HEK293 (cell line): Measurements from ENCODE around the gene DPYD.

ENCODE experiments used
- CTCF ChIA-PET: fragments of 350-600 bp; formaldehyde crosslinking; extraction: SDS; loops from one replicate; lab custom pipeline; 2021; ENCODE audit warnings: antibody characterized with exemption; lab: Yijun Ruan, JAX
- POLR2A ChIA-PET: fragments of 300-600 bp; formaldehyde crosslinking; extraction: SDS; loops from one replicate; lab custom pipeline; 2020; ENCODE audit warnings: antibody characterized with exemption, inconsistent platforms; lab: Yijun Ruan, JAX
- H3K27ac ChIP-seq: fragments of 200-500 bp; sonication (Bioruptor generic); 2 replicates; pipeline ENCODE4 v1.5.1; 2014; ENCODE audit warnings: low read depth, low read length, control low read depth, inconsistent platforms; ENCODE audit errors: extremely low read depth
- H3K36me3 ChIP-seq, 2 experiments: fragments of 200-500 bp in 1 of 2; sonication (Bioruptor generic) in 1 of 2; 1 replicate in 1 of 2; 2 replicates in 1 of 2; pipeline ENCODE4 v1.5.1; 2014 to 2017; ENCODE audit warnings: inconsistent platforms in 2 of 2, low read length in 2 of 2; ENCODE audit not compliant: control insufficient read depth in 2 of 2, insufficient read depth in 1 of 2
- H3K4me1 ChIP-seq: fragments of 200-500 bp; sonication (Bioruptor generic); 2 replicates; pipeline ENCODE4 v1.5.1; 2014; ENCODE audit warnings: mild to moderate bottlenecking, low read length, inconsistent platforms; ENCODE audit not compliant: control insufficient read depth, insufficient read depth
- H3K4me3 ChIP-seq: 2 replicates; pipeline ENCODE4 v1.5.1; 2011; ENCODE audit warnings: low read depth, mild to moderate bottlenecking, control low read depth, low read length, moderate library complexity
- H3K9me3 ChIP-seq: fragments of 200-500 bp; sonication (Bioruptor generic); 2 replicates; pipeline ENCODE4 v1.5.1; 2014; ENCODE audit warnings: low read depth, low read length, inconsistent platforms; ENCODE audit not compliant: control insufficient read depth, insufficient read depth
- KLF9 ChIP-seq: fragments of 450-650 bp; formaldehyde crosslinking; IDR thresholded peaks from 2 replicates; pipeline ENCODE4 v1.5.1; 2016; ENCODE audit warnings: missing biosample characterization, missing genetic modification characterization, low read depth
- RBAK ChIP-seq: fragments of 450-650 bp; formaldehyde crosslinking; IDR thresholded peaks from 2 replicates; pipeline ENCODE4 v1.5.1; 2016; ENCODE audit warnings: missing biosample characterization, missing genetic modification characterization
- YY2 ChIP-seq: fragments of 450-650 bp; formaldehyde crosslinking; IDR thresholded peaks from 2 replicates; pipeline ENCODE4 v1.5.1; 2016; ENCODE audit warnings: missing biosample characterization, missing genetic modification characterization
- ZBTB26 ChIP-seq: fragments of 450-650 bp; formaldehyde crosslinking; optimal IDR thresholded peaks from 2 replicates; pipeline ENCODE3; 2016; ENCODE audit warnings: missing biosample characterization, mild to moderate bottlenecking, missing genetic modification characterization
- ZBTB44 ChIP-seq: fragments of 450-650 bp; IDR thresholded peaks from 2 replicates; pipeline ENCODE4 v1.5.1; 2018; ENCODE audit warnings: missing biosample characterization, mild to moderate bottlenecking, missing genetic modification characterization
- ZBTB48 ChIP-seq: fragments of 450-650 bp; formaldehyde crosslinking; IDR thresholded peaks from 2 replicates; pipeline ENCODE4 v1.5.1; 2016; ENCODE audit warnings: missing biosample characterization, missing genetic modification characterization
- ZBTB6 ChIP-seq: fragments of 450-650 bp; formaldehyde crosslinking; IDR thresholded peaks from 2 replicates; pipeline ENCODE4 v1.5.1; 2017; ENCODE audit warnings: missing biosample characterization, missing genetic modification characterization
- ZNF10 ChIP-seq: fragments of 450-650 bp; formaldehyde crosslinking; IDR thresholded peaks from 2 replicates; pipeline ENCODE4 v1.5.1; 2017; ENCODE audit warnings: missing biosample characterization, missing genetic modification characterization
- ZNF112 ChIP-seq: fragments of 450-650 bp; formaldehyde crosslinking; IDR thresholded peaks from 2 replicates; pipeline ENCODE4 v1.5.0; 2017; ENCODE audit warnings: missing biosample characterization, missing genetic modification characterization
- ZNF148 ChIP-seq: fragments of 450-650 bp; formaldehyde crosslinking; IDR thresholded peaks from 2 replicates; pipeline ENCODE4 v1.5.0; 2017; ENCODE audit warnings: missing biosample characterization, missing genetic modification characterization, borderline replicate concordance
- ZNF157 ChIP-seq: fragments of 450-650 bp; formaldehyde crosslinking; IDR thresholded peaks from 2 replicates; pipeline ENCODE4 v1.5.1; 2016; ENCODE audit warnings: missing biosample characterization, missing genetic modification characterization
- ZNF16 ChIP-seq: fragments of 450-650 bp; formaldehyde crosslinking; IDR thresholded peaks from 2 replicates; pipeline ENCODE4 v1.5.1; 2016; ENCODE audit warnings: low read depth, missing biosample characterization, missing genetic modification characterization
- ZNF26 ChIP-seq: fragments of 450-650 bp; formaldehyde crosslinking; IDR thresholded peaks from 2 replicates; pipeline ENCODE4 v1.5.1; 2016; ENCODE audit warnings: missing biosample characterization, missing genetic modification characterization
- ZNF280D ChIP-seq: fragments of 450-650 bp; formaldehyde crosslinking; IDR thresholded peaks from 2 replicates; pipeline ENCODE4 v1.5.1; 2016; ENCODE audit warnings: missing biosample characterization, missing genetic modification characterization
- ZNF302 ChIP-seq: fragments of 450-650 bp; formaldehyde crosslinking; IDR thresholded peaks from 2 replicates; pipeline ENCODE4 v1.5.1; 2016; ENCODE audit warnings: missing biosample characterization, missing genetic modification characterization, low read depth
- ZNF433 ChIP-seq: fragments of 450-650 bp; formaldehyde crosslinking; IDR thresholded peaks from 2 replicates; pipeline ENCODE4 v1.5.1; 2016; ENCODE audit warnings: missing biosample characterization, missing genetic modification characterization, low read depth
- ZNF48 ChIP-seq: fragments of 450-650 bp; formaldehyde crosslinking; IDR thresholded peaks from 2 replicates; pipeline ENCODE4 v1.5.1; 2016; ENCODE audit warnings: missing biosample characterization, missing genetic modification characterization
- ZNF555 ChIP-seq: fragments of 450-650 bp; formaldehyde crosslinking; conservative IDR thresholded peaks from 2 replicates; pipeline ENCODE4 v1.5.1; 2017; ENCODE audit warnings: missing biosample characterization, mild to moderate bottlenecking, missing genetic modification characterization, inconsistent platforms
- ZNF658 ChIP-seq: fragments of 450-650 bp; formaldehyde crosslinking; IDR thresholded peaks from 2 replicates; pipeline ENCODE4; 2016; ENCODE audit warnings: missing biosample characterization, missing genetic modification characterization
- ZNF707 ChIP-seq: fragments of 450-650 bp; formaldehyde crosslinking; IDR thresholded peaks from 2 replicates; pipeline ENCODE4 v1.5.1; 2016; ENCODE audit warnings: missing biosample characterization, missing genetic modification characterization
- ZNF768 ChIP-seq: fragments of 450-650 bp; formaldehyde crosslinking; IDR thresholded peaks from 2 replicates; pipeline ENCODE4 v1.5.1; 2018; ENCODE audit warnings: missing biosample characterization, mild to moderate bottlenecking, missing genetic modification characterization
- ZSCAN18 ChIP-seq: fragments of 450-650 bp; formaldehyde crosslinking; IDR thresholded peaks from 2 replicates; pipeline ENCODE4 v1.5.1; 2016; ENCODE audit warnings: missing biosample characterization, missing genetic modification characterization
- ZSCAN23 ChIP-seq: fragments of 450-650 bp; formaldehyde crosslinking; IDR thresholded peaks from 2 replicates; pipeline ENCODE4 v1.5.1; 2016; ENCODE audit warnings: missing biosample characterization, missing genetic modification characterization

DPYD gene

GRCh38 chr1:97423403-97423802 is 497.4 kb downstream of the DPYD start:
- Histone ChIP-seq H3K36me3 (no peaks in the 10 kb centered on the region), H3K9me3 (no peaks in the 10 kb centered on the region), H3K4me1 (no peaks in the 10 kb centered on the region), H3K4me3 (no peak overlapping the region), H3K27ac (no peak overlapping the region)
- ChIA-PET POLR2A (no interaction called here), CTCF (interaction anchor here (0.6 kb wide), 1 partner anchor 957 kb away, joined by 3 read pairs; no protein-coding TSS in a partner anchor)
- TF ChIP-seq ZNF280D, result no peak
- no peak for TF ChIP-seq ZNF112 (tag by site-specific recombination)
- no peak for TF ChIP-seq ZNF26 (tag by site-specific recombination)
- TF ChIP-seq ZNF302 (tag by site-specific recombination), result no peak
- TF ChIP-seq ZNF16 (tag by site-specific recombination), result no peak
- TF ChIP-seq, all 188 proteins: peak for 0

GRCh38 chr1:97417661-97418060 is 503.2 kb downstream of the DPYD start:
- Histone ChIP-seq H3K36me3 (no peaks in the 10 kb centered on the region), H3K9me3 (no peaks in the 10 kb centered on the region), H3K4me3 (no peak overlapping the region), H3K27ac (no peak overlapping the region), H3K4me1 (no peaks in the 10 kb centered on the region)
- ChIA-PET CTCF (interaction anchor here (0.5 kb wide), 1 partner anchor 961 kb away, joined by 3 read pairs; no protein-coding TSS in a partner anchor), POLR2A (no interaction called here)
- no peak for TF ChIP-seq ZBTB6 (tag by site-specific recombination)
- TF ChIP-seq ZNF707 (tag by site-specific recombination), result no peak
- TF ChIP-seq ZNF658 (tag by site-specific recombination), result no peak
- TF ChIP-seq YY2 (tag by site-specific recombination), result no peak
- no peak for TF ChIP-seq KLF9
- no peak for TF ChIP-seq ZSCAN18
- no peak for TF ChIP-seq ZNF433 (tag by site-specific recombination)
- no peak for TF ChIP-seq RBAK (tag by site-specific recombination)
- TF ChIP-seq ZNF768 (tag by site-specific recombination), result no peak
- no peak for TF ChIP-seq ZNF555 (tag by site-specific recombination)
- no peak for TF ChIP-seq ZNF10 (tag by site-specific recombination)
- TF ChIP-seq ZBTB26, result no peak
- no peak for TF ChIP-seq ZNF157 (tag by site-specific recombination)
- no peak for TF ChIP-seq ZBTB44 (tag by site-specific recombination)
- no peak for TF ChIP-seq ZNF48
- TF ChIP-seq ZNF148 (tag by site-specific recombination), result no peak
- no peak for TF ChIP-seq ZSCAN23
- TF ChIP-seq ZBTB48 (tag by site-specific recombination), result no peak
